Endodermal cell (in vitro differentiated cells): Measurements from ENCODE around the gene TMEM143. TPM values are rescaled to one million over a fixed set of nuclear protein-coding genes. Genes with fewer than 3 reads are reported as not detected.
A peak's percentile ranks its signal among the peaks of the same experiment; 100 is the strongest.

ENCODE experiments used
- DNase-seq: peaks from one replicate; pipeline ENCODE4 v3.0.0-alpha.2; 2017
- H3K27ac ChIP-seq: 2 replicates; pipeline ENCODE4 v1.5.1; 2013; ENCODE audit warnings: mild to moderate bottlenecking, low read depth, low read length, moderate library complexity
- H3K27me3 ChIP-seq: 2 replicates; pipeline ENCODE4 v1.6.1; 2013; ENCODE audit warnings: mild to moderate bottlenecking, low read length, moderate library complexity; ENCODE audit not compliant: insufficient read depth, control insufficient read depth, poor library complexity, severe bottlenecking
- H3K36me3 ChIP-seq: 2 replicates; pipeline ENCODE4 v1.7.0; 2013; ENCODE audit warnings: mild to moderate bottlenecking, low read length, moderate library complexity; ENCODE audit not compliant: control insufficient read depth, insufficient read depth
- H3K4me1 ChIP-seq: one replicate; pipeline ENCODE4 v1.7.0; 2013; ENCODE audit warnings: low read length; ENCODE audit not compliant: control insufficient read depth, insufficient read depth
- H3K4me3 ChIP-seq: 2 replicates; pipeline ENCODE4 v1.5.1; 2013; ENCODE audit warnings: mild to moderate bottlenecking, low read length, moderate library complexity
- H3K9ac ChIP-seq: 2 replicates; pipeline ENCODE4 v1.6.1; 2013; ENCODE audit warnings: mild to moderate bottlenecking, low read length, moderate library complexity; ENCODE audit not compliant: poor library complexity, severe bottlenecking; ENCODE audit errors: extremely low read depth
- H3K9me3 ChIP-seq: 2 replicates; pipeline ENCODE4 v1.6.1; 2013; ENCODE audit warnings: mild to moderate bottlenecking, low read length, moderate library complexity; ENCODE audit not compliant: control insufficient read depth
- H3K27ac Mint-ChIP-seq: 2 replicates; pipeline ENCODE4 v1.8.0; 2020; ENCODE audit warnings: mixed read lengths
- H3K27me3 Mint-ChIP-seq: 2 replicates; pipeline ENCODE4 v1.8.0; 2021; ENCODE audit warnings: mild to moderate bottlenecking, mixed read lengths; ENCODE audit not compliant: insufficient read depth
- H3K36me3 Mint-ChIP-seq: 2 replicates; pipeline ENCODE4 v1.8.0; 2020; ENCODE audit warnings: low read depth, mixed read lengths
- H3K4me1 Mint-ChIP-seq: 2 replicates; pipeline ENCODE4 v1.8.0; 2020; ENCODE audit warnings: mixed read lengths
- H3K4me3 Mint-ChIP-seq: 2 replicates; pipeline ENCODE4 v1.8.0; 2020; ENCODE audit warnings: mild to moderate bottlenecking, moderate library complexity, mixed read lengths
- H3K9me3 Mint-ChIP-seq: 2 replicates; pipeline ENCODE4 v1.8.0; 2020; ENCODE audit warnings: mild to moderate bottlenecking, mixed read lengths
- WGBS, 2 experiments: methylation state at CpG; one replicate each; pipeline versions ENCODE4 v1.1.5 to v1.1.7; 2013; ENCODE audit warnings: missing lambda C conversion rate in 2 of 2, mixed read lengths in 1 of 2; ENCODE audit not compliant: insufficient coverage in 1 of 2, insufficient read length in 1 of 2; 5-methylcytosine and 5-hydroxymethylcytosine counted together
- total RNA-seq, 2 donors: library from RNA; stranded (reverse); fragmentation: NEBNext Ultra II Directional in 1 of 2; extraction: Animal tissue kit (Norgen Biotek cat#: 25700) in 1 of 2; gene quantifications; 2 replicates in 1 of 2; 3 replicates in 1 of 2; pipeline ENCODE4 v1.2.1, GENCODE V29; 2021
- TF ChIP-seq, protein P1 (sequence below): fragments of 200-600 bp; sonication (generic); conservative IDR thresholded peaks from 2 replicates; pipeline ENCODE4 v1.5.0; 2021; ENCODE audit warnings: antibody characterized with exemption, mild to moderate bottlenecking

Gene TMEM143
- total RNA-seq, 2 donors from 2014 or later, result 13.9 to 19.1 TPM

GRCh38 chr19:48338802-48339503 is 24.8 kb downstream of the TMEM143 start:
- WGBS, 2 experiments, result 84 to 91% methylated on average over 8 to 14 of the region's 14 CpGs
- H3K27me3 Mint-ChIP-seq, result peaks cover 8% of the 10 kb centered on the region
- no peaks in the 10 kb centered on the region for H3K4me1 ChIP-seq
- H3K27ac ChIP-seq, result peak overlapping the region; percentile 32
- no peak overlapping the region for H3K4me3 Mint-ChIP-seq
- H3K27me3 ChIP-seq, result no peaks in the 10 kb centered on the region
- no peaks in the 10 kb centered on the region for H3K36me3 Mint-ChIP-seq
- no peak overlapping the region for H3K4me3 ChIP-seq
- no peak for DNase-seq
- H3K36me3 ChIP-seq, result no peaks in the 10 kb centered on the region
- TF ChIP-seq, protein P1, sequence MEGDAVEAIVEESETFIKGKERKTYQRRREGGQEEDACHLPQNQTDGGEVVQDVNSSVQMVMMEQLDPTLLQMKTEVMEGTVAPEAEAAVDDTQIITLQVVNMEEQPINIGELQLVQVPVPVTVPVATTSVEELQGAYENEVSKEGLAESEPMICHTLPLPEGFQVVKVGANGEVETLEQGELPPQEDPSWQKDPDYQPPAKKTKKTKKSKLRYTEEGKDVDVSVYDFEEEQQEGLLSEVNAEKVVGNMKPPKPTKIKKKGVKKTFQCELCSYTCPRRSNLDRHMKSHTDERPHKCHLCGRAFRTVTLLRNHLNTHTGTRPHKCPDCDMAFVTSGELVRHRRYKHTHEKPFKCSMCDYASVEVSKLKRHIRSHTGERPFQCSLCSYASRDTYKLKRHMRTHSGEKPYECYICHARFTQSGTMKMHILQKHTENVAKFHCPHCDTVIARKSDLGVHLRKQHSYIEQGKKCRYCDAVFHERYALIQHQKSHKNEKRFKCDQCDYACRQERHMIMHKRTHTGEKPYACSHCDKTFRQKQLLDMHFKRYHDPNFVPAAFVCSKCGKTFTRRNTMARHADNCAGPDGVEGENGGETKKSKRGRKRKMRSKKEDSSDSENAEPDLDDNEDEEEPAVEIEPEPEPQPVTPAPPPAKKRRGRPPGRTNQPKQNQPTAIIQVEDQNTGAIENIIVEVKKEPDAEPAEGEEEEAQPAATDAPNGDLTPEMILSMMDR, result no peak
- no peaks in the 10 kb centered on the region for H3K9me3 Mint-ChIP-seq
- no peaks in the 10 kb centered on the region for H3K4me1 Mint-ChIP-seq
- no peaks in the 10 kb centered on the region for H3K9me3 ChIP-seq
- H3K27ac Mint-ChIP-seq, result no peak overlapping the region
- H3K9ac ChIP-seq, result no peak overlapping the region

DNA sequence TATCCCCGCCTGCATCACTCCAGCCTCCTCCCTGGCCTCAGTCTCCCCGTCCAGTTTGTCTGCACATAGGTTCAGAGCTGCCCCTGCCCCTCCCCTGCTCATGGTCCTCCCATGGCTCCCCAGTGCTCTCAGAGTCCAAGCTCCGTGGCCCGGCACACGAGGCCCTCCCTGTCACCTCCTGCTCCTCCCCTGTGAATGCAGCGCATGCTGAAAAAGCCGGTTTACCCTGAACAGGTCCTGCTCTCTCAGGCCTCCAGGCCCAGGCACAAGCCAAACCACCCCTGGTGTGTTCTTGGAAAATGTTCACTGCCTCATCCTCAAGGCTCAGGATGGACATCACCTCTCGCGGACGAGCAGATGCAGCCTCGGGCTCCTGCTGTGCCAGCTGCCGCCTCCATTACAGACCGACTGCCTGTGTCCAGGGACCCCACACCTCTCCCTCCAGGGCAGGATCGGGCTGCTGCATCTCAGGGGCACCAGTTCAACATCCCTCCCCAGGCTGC is 25.4 kb downstream of the TMEM143 start:
- Mint-ChIP-seq H3K27ac (no peak overlapping the region), H3K27me3 (peaks cover 8% of the 10 kb centered on the region), H3K36me3 (no peaks in the 10 kb centered on the region), H3K4me3 (no peak overlapping the region), H3K9me3 (no peaks in the 10 kb centered on the region), H3K4me1 (peaks cover 3% of the 10 kb centered on the region)
- Histone ChIP-seq H3K4me1 (no peaks in the 10 kb centered on the region), H3K9ac (no peak overlapping the region), H3K27me3 (no peaks in the 10 kb centered on the region), H3K4me3 (no peak overlapping the region), H3K27ac (no peak overlapping the region), H3K9me3 (no peaks in the 10 kb centered on the region), H3K36me3 (no peaks in the 10 kb centered on the region)
- no peak for DNase-seq
- WGBS, 2 experiments, result 87 to 93% methylated on average over 7 to 14 of the region's 14 CpGs
- TF ChIP-seq, protein P1, result no peak

- Mint-ChIP-seq H3K4me3 (peak overlapping the region; percentile 62), H3K36me3 (no peaks in the 10 kb centered on the region), H3K27me3 (peaks cover 10% of the 10 kb centered on the region), H3K9me3 (no peaks in the 10 kb centered on the region), H3K4me1 (peaks cover 22% of the 10 kb centered on the region), H3K27ac (peak overlapping the region; percentile 19)
- Histone ChIP-seq H3K4me3 (peak overlapping the region; percentile 68), H3K4me1 (no peaks in the 10 kb centered on the region), H3K9ac (no peak overlapping the region), H3K27me3 (no peaks in the 10 kb centered on the region), H3K36me3 (no peaks in the 10 kb centered on the region), H3K27ac (no peak overlapping the region), H3K9me3 (peaks cover 3% of the 10 kb centered on the region)
- TF ChIP-seq, protein P1, result peak; percentile 93
- DNase-seq, result peak; percentile 96
- WGBS, 2 experiments, result 19 to 42% methylated on average over 17 to 54 of the region's 54 CpGs
Observed at GRCh38 chr19:48333467-48334384, 30.0 kb downstream of the TMEM143 start.
